ENCODE data around the gene TRIML1.

TRIML1 gene

DNA sequence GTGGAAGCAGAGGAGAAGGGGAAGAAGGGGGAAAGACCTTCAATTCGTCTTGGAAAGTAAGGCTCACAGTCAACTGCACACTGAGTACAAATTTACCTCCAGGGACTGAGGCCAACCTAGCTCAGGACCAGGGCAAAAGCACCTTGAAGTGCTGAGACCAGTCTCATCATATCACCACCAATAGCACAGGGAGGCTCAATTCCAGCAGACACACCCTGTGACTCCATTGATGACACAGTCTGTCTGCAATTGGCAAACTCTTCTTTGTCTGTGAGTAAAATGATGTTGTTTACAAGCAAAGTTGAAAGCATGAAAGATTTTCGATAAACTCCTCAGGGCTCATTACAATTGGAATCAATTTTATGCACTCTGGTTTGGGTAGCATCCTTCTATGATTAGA lies 32.3 kb downstream of the TRIML1 start:
- Mint-ChIP-seq H3K36me3 (ENCODE audit: low read depth) (no peaks in the 10 kb centered on the region), H3K27me3 (no peaks in the 10 kb centered on the region), H3K4me3 (no peak overlapping the region), H3K9me3 (peaks cover 16% of the 10 kb centered on the region), H3K27ac (no peak overlapping the region), H3K4me1 (ENCODE audit: low read depth) (no peaks in the 10 kb centered on the region)

- no peaks in the 10 kb centered on the region for H3K36me3 Mint-ChIP-seq (ENCODE audit: low read depth)
- no peak overlapping the region for H3K27ac Mint-ChIP-seq
- H3K9me3 Mint-ChIP-seq = peaks cover 12% of the 10 kb centered on the region
- H3K27me3 Mint-ChIP-seq = no peaks in the 10 kb centered on the region
- no peak overlapping the region for H3K4me3 Mint-ChIP-seq
- H3K4me1 Mint-ChIP-seq (ENCODE audit: low read depth) = no peaks in the 10 kb centered on the region
Measured at GRCh38 chr4:188175288-188175687, 36.0 kb downstream of the TRIML1 start.

GRCh38 chr4:188177997-188178675 lies 38.9 kb downstream of the TRIML1 start:
- H3K36me3 Mint-ChIP-seq (ENCODE audit: low read depth) = no peaks in the 10 kb centered on the region
- no peak overlapping the region for H3K4me3 Mint-ChIP-seq
- no peaks in the 10 kb centered on the region for H3K27me3 Mint-ChIP-seq
- H3K9me3 Mint-ChIP-seq = peaks cover 14% of the 10 kb centered on the region
- H3K27ac Mint-ChIP-seq = no peak overlapping the region
- H3K4me1 Mint-ChIP-seq (ENCODE audit: low read depth) = no peaks in the 10 kb centered on the region

GRCh38 chr4:188178806-188179205 lies 39.6 kb downstream of the TRIML1 start:
- Mint-ChIP-seq H3K27me3 (no peaks in the 10 kb centered on the region), H3K9me3 (peaks cover 14% of the 10 kb centered on the region), H3K4me1 (ENCODE audit: low read depth) (no peaks in the 10 kb centered on the region), H3K27ac (no peak overlapping the region), H3K4me3 (no peak overlapping the region), H3K36me3 (ENCODE audit: low read depth) (no peaks in the 10 kb centered on the region)

DNA sequence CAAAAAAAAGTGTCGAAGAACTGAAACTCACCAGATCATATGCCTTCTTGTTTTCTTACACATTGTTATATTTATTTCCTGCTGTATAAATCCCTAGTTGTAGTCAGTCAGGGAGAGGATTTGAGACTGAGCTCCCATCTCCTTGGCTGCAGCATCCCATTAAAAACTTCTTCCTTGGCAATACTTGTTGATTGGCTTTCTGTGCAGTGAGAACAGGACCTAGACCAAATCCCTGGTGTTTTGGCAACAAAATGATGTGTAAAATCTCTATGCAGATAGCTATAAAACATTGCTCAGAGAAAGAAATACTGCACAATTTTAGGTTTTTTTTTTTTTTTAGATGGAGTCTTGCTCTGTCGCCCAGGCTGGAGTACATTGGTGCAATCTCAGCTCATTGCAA lies 47.9 kb downstream of the TRIML1 start:
- Mint-ChIP-seq H3K27ac (no peak overlapping the region), H3K36me3 (ENCODE audit: low read depth) (no peaks in the 10 kb centered on the region), H3K27me3 (no peaks in the 10 kb centered on the region), H3K4me1 (ENCODE audit: low read depth) (no peaks in the 10 kb centered on the region), H3K4me3 (no peak overlapping the region), H3K9me3 (peaks cover 5% of the 10 kb centered on the region)

- peaks cover 4% of the 10 kb centered on the region for H3K9me3 Mint-ChIP-seq
- H3K36me3 Mint-ChIP-seq (ENCODE audit: low read depth) = no peaks in the 10 kb centered on the region
- H3K27me3 Mint-ChIP-seq = no peaks in the 10 kb centered on the region
- H3K27ac Mint-ChIP-seq = no peak overlapping the region
- no peaks in the 10 kb centered on the region for H3K4me1 Mint-ChIP-seq (ENCODE audit: low read depth)
- H3K4me3 Mint-ChIP-seq = no peak overlapping the region
Measured at GRCh38 chr4:188190461-188190860, 51.2 kb downstream of the TRIML1 start.

- H3K4me3 Mint-ChIP-seq = no peak overlapping the region
- no peaks in the 10 kb centered on the region for H3K4me1 Mint-ChIP-seq (ENCODE audit: low read depth)
- H3K27me3 Mint-ChIP-seq = no peaks in the 10 kb centered on the region
- no peak overlapping the region for H3K27ac Mint-ChIP-seq
- H3K9me3 Mint-ChIP-seq = peaks cover 5% of the 10 kb centered on the region
- no peaks in the 10 kb centered on the region for H3K36me3 Mint-ChIP-seq (ENCODE audit: low read depth)
Measured at GRCh38 chr4:188194421-188194820, 55.2 kb downstream of the TRIML1 start.

- Mint-ChIP-seq H3K4me1 (ENCODE audit: low read depth) (no peaks in the 10 kb centered on the region), H3K27me3 (no peaks in the 10 kb centered on the region), H3K27ac (no peak overlapping the region), H3K4me3 (no peak overlapping the region), H3K36me3 (ENCODE audit: low read depth) (no peaks in the 10 kb centered on the region), H3K9me3 (peaks cover 10% of the 10 kb centered on the region)
Measured at GRCh38 chr4:188195389-188195985, 56.2 kb downstream of the TRIML1 start.

DNA sequence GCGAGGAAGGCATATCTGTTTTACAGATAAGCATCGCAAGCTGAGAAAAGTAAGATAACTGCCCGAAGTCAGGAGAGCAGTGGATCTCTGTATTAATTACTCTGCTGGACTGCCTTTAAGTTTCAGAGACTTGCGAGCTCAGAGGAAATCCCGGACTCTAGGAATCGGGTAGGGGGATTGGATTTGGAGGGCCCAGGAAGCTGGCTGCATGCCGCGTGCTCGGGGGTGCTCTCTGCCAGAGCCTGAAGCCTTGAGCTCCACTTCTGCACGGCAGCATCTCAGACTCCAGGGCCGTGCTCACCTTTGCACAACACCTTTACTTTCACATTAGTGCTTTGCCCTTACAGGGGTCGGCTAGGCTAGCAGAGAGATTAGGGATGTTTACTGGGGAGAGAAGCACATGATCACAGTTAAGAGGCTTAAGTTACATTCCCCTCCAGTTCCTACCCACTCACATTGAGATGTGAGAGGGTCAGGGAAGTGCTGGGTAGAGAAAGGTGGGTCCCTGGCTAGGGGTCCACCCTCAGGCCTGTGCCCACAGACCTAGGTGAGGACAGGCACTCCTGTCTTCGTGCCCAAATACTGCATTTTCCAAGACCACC lies 57.0 kb downstream of the TRIML1 start:
- Mint-ChIP-seq H3K4me3 (no peak overlapping the region), H3K27ac (no peak overlapping the region), H3K27me3 (no peaks in the 10 kb centered on the region)

More for the DNA sequence above, 57.0 kb downstream of the TRIML1 start:
- Mint-ChIP-seq H3K36me3 (ENCODE audit: low read depth) (no peaks in the 10 kb centered on the region), H3K9me3 (peaks cover 10% of the 10 kb centered on the region), H3K4me1 (ENCODE audit: low read depth) (no peaks in the 10 kb centered on the region)

Measured in stimulated activated naive CD8-positive, alpha-beta T cell treated with anti-CD3 and anti-CD28 coated beads, Interleukin-15, Interleukin-2, amounts not matched to agents 100 ng/mL and 50 ng/mL, for 24 hours (primary cell).